Measurements from ENCODE around the gene C5.

Gene C5

DNA sequence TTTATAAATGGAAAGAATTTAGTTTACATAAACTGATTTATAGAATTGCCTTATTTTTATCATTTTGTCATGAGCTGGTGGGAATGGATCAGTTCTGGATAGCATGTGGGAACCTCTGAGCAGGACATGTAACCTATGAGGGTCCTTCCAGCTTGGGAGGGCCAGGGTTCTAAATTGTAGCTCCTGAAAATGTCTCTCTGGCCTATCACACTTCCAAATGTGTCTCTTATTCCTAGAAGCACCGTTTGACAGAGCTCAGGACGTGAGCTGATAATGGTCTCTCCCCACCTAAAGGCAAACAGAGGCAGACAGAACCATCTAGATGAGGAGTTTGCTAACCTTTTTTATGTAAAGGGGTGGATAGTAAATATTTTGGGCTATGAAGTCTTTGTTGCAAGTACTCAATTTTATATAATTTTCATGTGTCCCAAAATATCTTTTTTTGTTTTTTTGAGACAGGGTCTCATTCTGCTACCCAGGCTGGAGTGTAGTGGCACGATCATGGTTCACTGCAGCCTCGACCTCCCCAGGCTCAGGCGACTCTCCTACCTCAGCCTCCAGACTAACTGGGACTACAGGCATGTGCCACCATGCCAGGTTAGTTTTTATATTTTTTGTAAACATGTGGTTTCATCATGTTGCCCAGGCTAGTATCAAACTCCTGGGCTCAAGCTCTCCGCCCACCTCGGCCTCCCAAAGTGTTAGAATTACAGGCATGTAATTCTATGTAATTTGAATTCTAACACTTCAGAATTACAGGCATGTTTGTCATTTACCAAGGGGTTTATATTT, 127.5 kb downstream of the C5 start:
- H3K4me3 ChIP-seq (ENCODE audit: low read depth in 1 of 2, low read length in 2 of 2): no peak overlapping the region
- peaks cover 0 to 15% of the 10 kb centered on the region in 2 donors for H3K4me1 ChIP-seq (ENCODE audit: control insufficient read depth in 1 of 2, insufficient read depth in 2 of 2, low read length in 2 of 2)
- H3K27me3 ChIP-seq (ENCODE audit: low read depth, low read length): no peaks in the 10 kb centered on the region
- peak overlapping the region; percentile 18 for H3K27ac ChIP-seq (ENCODE audit: low read length)
- H3K36me3 ChIP-seq (ENCODE audit: control insufficient read depth in 1 of 2, insufficient read depth in 2 of 2, low read length in 2 of 2): no peaks in the 10 kb centered on the region
- H3K9me3 ChIP-seq (ENCODE audit: control insufficient read depth in 1 of 2, low read length in 2 of 2): no peaks in the 10 kb centered on the region

DNA sequence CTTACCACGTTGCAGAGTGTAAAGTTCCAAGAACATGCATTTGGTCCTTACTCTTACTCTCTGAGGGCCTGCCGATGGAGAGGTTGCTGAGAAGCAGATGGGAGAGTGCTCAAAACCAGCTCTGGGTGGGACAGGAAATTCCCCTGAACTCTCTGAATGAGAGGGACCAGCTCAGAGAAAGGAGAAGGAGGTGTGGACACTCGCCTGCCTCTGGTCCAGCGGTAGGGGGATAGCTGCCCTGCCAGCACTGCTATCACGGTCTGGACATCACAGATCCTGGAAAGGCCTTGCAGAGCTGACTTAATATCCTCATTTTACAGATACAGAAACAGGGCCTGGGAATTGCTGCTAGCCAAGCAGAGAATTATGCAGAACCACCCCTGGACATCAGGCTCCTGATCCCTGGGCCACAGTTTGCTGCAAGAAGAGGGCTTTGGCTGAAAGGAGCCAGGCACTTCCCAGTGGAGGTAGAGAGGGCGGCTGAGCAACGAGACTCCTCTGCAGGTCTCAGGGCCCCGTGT, 128.4 kb downstream of the C5 start:
- Histone ChIP-seq H3K36me3 (ENCODE audit: control insufficient read depth in 1 of 2, insufficient read depth in 2 of 2, low read length in 2 of 2) (no peaks in the 10 kb centered on the region), H3K9me3 (ENCODE audit: control insufficient read depth in 1 of 2, low read length in 2 of 2) (no peaks in the 10 kb centered on the region), H3K27ac (ENCODE audit: low read length) (no peak overlapping the region), H3K4me1 (ENCODE audit: control insufficient read depth in 1 of 2, insufficient read depth in 2 of 2, low read length in 2 of 2) (peaks cover 4 to 15% of the 10 kb centered on the region in 2 donors), H3K27me3 (ENCODE audit: low read depth, low read length) (no peaks in the 10 kb centered on the region), H3K4me3 (ENCODE audit: low read depth in 1 of 2, low read length in 2 of 2) (no peak overlapping the region)

- H3K9me3 ChIP-seq (ENCODE audit: control insufficient read depth in 1 of 2, low read length in 2 of 2): no peaks in the 10 kb centered on the region
- H3K4me1 ChIP-seq (ENCODE audit: control insufficient read depth in 1 of 2, insufficient read depth in 2 of 2, low read length in 2 of 2): peaks cover 6 to 15% of the 10 kb centered on the region in 2 donors
- no peak overlapping the region for H3K4me3 ChIP-seq (ENCODE audit: low read depth in 1 of 2, low read length in 2 of 2)
- no peaks in the 10 kb centered on the region for H3K27me3 ChIP-seq (ENCODE audit: low read depth, low read length)
- H3K27ac ChIP-seq (ENCODE audit: low read length): peak overlapping the region; percentile 45
- no peaks in the 10 kb centered on the region for H3K36me3 ChIP-seq (ENCODE audit: control insufficient read depth in 1 of 2, insufficient read depth in 2 of 2, low read length in 2 of 2)
Measured at GRCh38 chr9:120920806-120921178, 129.3 kb downstream of the C5 start.

DNA sequence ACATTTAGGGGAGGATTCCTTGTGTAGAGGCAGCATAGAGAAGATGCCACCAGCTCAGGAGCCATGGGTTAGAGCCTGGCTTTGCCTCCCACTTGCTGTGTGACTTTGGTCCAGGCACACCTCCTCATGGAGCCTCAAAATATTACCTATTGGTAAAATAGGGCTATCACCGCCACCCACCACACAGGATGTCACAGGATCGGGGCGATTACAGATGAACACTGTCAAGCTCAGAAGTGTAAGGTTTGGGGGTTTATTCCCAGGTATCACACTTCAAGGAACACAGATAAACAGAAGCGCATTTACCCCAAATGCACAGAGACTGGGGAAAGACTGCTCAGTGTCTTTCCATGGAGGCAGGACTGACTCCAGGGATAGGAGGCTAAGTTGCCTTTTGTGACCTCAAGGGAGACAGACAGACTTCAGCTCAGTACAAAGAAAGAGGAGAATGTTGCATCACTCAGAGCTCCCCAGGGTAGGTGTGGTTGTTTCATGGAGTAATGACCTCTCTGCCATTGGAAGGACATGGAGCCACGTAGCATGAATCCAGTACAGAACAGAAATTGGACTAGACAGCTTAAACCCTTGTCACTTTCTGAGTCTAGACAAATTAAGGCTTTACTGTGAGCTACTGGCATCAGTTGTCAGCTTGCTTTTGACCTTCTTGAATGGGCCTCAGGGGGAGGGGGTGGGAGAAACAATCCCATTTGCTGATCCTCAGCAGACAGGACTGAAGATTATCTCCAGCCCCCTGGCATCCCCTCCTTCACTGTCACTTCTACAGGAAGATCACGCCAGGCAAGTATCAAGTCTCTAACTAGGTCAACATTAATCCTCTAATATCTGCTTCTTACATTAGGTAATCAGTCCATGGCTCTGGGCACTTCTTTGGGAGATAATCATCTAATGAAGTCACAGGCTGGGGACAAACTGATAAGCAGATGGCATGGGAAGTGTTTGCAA, 130.0 kb downstream of the C5 start:
- H3K4me3 ChIP-seq (ENCODE audit: low read depth in 1 of 2, low read length in 2 of 2): no peak overlapping the region

GRCh38 chr9:120918931-120919842, 130.9 kb downstream of the C5 start:
- Histone ChIP-seq H3K9me3 (ENCODE audit: control insufficient read depth in 1 of 2, low read length in 2 of 2) (no peaks in the 10 kb centered on the region), H3K27ac (ENCODE audit: low read length) (peak overlapping the region; percentile 77), H3K36me3 (ENCODE audit: control insufficient read depth in 1 of 2, insufficient read depth in 2 of 2, low read length in 2 of 2) (no peaks in the 10 kb centered on the region), H3K4me3 (ENCODE audit: low read depth in 1 of 2, low read length in 2 of 2) (no peak overlapping the region), H3K27me3 (ENCODE audit: low read depth, low read length) (no peaks in the 10 kb centered on the region), H3K4me1 (ENCODE audit: control insufficient read depth in 1 of 2, insufficient read depth in 2 of 2, low read length in 2 of 2) (peaks cover 6 to 21% of the 10 kb centered on the region in 2 donors)

More for the DNA sequence above, 130.0 kb downstream of the C5 start:
- Histone ChIP-seq H3K9me3 (ENCODE audit: control insufficient read depth in 1 of 2, low read length in 2 of 2) (no peaks in the 10 kb centered on the region), H3K36me3 (ENCODE audit: control insufficient read depth in 1 of 2, insufficient read depth in 2 of 2, low read length in 2 of 2) (no peaks in the 10 kb centered on the region), H3K4me1 (ENCODE audit: control insufficient read depth in 1 of 2, insufficient read depth in 2 of 2, low read length in 2 of 2) (peaks cover 6 to 15% of the 10 kb centered on the region in 2 donors), H3K27me3 (ENCODE audit: low read depth, low read length) (no peaks in the 10 kb centered on the region), H3K27ac (ENCODE audit: low read length) (peak overlapping the region; percentile 77)

DNA sequence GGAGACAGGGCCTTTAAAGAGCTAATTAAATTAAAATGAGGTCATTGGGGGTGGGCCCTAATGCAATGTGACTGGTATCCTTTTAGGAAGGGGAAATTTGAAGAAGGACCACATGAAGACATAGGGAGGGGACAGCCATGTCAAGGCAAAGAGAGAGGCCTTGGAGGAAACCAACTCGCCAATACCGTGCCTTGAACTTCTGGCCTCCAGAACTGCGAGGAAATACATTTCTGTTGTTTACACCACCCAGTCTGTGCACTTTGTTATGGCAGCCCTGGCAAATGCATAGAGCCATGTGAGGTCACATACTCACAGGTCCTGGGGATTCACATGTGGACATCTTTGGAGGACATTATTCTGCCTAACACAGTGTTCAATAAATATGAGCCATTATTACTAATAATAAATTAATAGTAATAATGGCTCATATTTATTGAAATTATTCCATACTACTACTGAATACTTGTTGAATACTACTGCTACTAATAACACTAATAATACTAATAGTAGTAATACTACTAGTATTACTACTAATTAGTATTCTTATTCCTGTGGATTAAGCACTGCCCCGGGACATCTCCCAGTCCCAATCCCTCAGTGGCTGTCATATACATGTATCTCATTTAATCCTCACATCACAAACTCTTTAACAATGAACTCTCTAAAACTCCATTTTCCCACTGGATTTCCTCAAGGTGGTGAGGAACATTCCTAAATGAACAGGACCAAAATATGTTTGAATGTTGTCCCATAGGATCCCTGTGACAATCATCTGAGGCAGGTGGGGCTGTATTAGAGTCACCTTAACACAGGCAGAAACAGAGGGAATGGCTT, 131.9 kb downstream of the C5 start:
- Histone ChIP-seq H3K27ac (ENCODE audit: low read length) (peak overlapping the region; percentile 77), H3K36me3 (ENCODE audit: control insufficient read depth in 1 of 2, insufficient read depth in 2 of 2, low read length in 2 of 2) (no peaks in the 10 kb centered on the region), H3K9me3 (ENCODE audit: control insufficient read depth in 1 of 2, low read length in 2 of 2) (no peaks in the 10 kb centered on the region), H3K27me3 (ENCODE audit: low read depth, low read length) (no peaks in the 10 kb centered on the region), H3K4me1 (ENCODE audit: control insufficient read depth in 1 of 2, insufficient read depth in 2 of 2, low read length in 2 of 2) (peaks cover 6 to 23% of the 10 kb centered on the region in 2 donors), H3K4me3 (ENCODE audit: low read depth in 1 of 2, low read length in 2 of 2) (no peak overlapping the region)

DNA sequence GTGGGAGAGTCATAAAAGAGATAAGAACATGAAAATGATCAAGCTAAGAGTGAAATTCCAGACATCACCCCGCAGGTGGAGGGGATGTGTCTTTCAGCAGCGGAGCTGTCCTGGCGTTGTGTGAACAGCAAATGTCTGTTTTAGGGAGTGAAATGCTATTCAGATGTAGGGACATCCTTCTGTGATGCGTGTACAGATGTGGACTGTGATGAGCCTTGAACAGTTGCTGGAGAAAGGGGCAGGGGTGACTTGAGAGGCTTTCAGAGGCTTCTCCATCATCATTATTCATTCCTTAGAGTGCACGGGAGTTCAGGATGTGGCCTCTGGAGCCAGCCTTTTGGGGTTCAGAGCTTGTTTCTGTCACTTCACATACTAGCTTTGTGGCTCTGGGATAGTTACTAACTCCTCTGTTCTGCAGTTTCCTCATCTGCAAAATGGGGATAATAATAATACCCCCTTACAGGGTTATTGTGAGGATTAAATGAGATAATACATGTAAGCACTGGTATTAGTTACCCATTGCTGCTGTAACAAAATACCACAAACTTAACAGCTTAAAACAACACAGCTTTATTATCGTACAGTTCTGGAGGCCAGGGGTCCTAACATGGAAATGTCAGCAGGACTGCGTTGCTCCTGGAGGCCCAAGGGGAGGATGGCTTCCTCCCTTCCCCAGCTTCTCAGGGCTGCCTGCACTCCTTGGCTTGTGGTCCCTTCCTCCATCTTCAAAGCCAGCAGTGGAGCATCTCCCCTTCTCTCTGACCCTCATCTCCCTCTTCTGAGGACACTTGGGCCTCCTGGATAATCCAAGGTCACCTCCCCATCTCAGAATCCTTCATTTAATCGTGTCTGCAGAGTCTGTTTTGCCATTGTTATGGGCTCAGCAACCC, 132.8 kb downstream of the C5 start:
- no peaks in the 10 kb centered on the region for H3K9me3 ChIP-seq (ENCODE audit: control insufficient read depth in 1 of 2, low read length in 2 of 2)
- H3K36me3 ChIP-seq (ENCODE audit: control insufficient read depth in 1 of 2, insufficient read depth in 2 of 2, low read length in 2 of 2): peaks cover 0 to 5% of the 10 kb centered on the region in 2 donors
- no peaks in the 10 kb centered on the region for H3K27me3 ChIP-seq (ENCODE audit: low read depth, low read length)
- peak overlapping the region; percentile 33 for H3K27ac ChIP-seq (ENCODE audit: low read length)
- H3K4me1 ChIP-seq (ENCODE audit: control insufficient read depth in 1 of 2, insufficient read depth in 2 of 2, low read length in 2 of 2): peaks cover 6 to 23% of the 10 kb centered on the region in 2 donors
- H3K4me3 ChIP-seq (ENCODE audit: low read depth in 1 of 2, low read length in 2 of 2): no peak overlapping the region

GRCh38 chr9:120916588-120916987, 133.5 kb downstream of the C5 start:
- Histone ChIP-seq H3K4me3 (ENCODE audit: low read depth in 1 of 2, low read length in 2 of 2) (no peak overlapping the region), H3K27me3 (ENCODE audit: low read depth, low read length) (no peaks in the 10 kb centered on the region), H3K9me3 (ENCODE audit: control insufficient read depth in 1 of 2, low read length in 2 of 2) (no peaks in the 10 kb centered on the region), H3K36me3 (ENCODE audit: control insufficient read depth in 1 of 2, insufficient read depth in 2 of 2, low read length in 2 of 2) (peaks cover 0 to 5% of the 10 kb centered on the region in 2 donors), H3K4me1 (ENCODE audit: control insufficient read depth in 1 of 2, insufficient read depth in 2 of 2, low read length in 2 of 2) (peaks cover 6 to 18% of the 10 kb centered on the region in 2 donors), H3K27ac (ENCODE audit: low read length) (peak overlapping the region; percentile 33)

DNA sequence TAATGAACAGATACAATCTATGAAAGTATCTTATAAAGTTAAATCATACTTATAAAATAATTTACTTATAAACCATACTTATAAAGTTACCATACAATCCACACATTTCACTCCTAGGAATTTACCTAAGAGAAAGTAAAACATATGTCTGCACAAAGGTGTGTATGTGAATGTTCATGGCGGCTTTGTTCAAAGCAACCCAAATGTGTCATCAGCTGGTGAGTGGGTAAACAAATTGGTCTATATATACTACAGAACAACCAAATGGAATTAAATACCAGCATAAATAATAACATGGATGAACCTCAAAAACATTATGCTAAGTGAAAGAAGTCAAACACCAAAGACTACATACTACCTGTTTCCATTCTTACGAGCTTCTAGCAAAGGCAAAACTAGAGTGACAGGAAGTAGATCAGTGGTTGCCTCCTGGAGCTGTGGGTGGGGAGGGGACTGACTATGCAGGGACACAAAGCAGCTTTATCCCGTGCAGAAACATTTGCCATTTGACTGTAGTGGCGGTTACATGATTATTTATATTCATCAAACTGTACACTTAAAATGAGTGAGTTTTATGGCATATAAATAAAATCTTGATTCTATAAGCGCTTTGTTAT, 134.1 kb downstream of the C5 start:
- Histone ChIP-seq H3K4me1 (ENCODE audit: control insufficient read depth in 1 of 2, insufficient read depth in 2 of 2, low read length in 2 of 2) (peaks cover 6 to 18% of the 10 kb centered on the region in 2 donors), H3K36me3 (ENCODE audit: control insufficient read depth in 1 of 2, insufficient read depth in 2 of 2, low read length in 2 of 2) (peaks cover 0 to 9% of the 10 kb centered on the region in 2 donors), H3K9me3 (ENCODE audit: control insufficient read depth in 1 of 2, low read length in 2 of 2) (no peaks in the 10 kb centered on the region)

More for the DNA sequence above, 134.1 kb downstream of the C5 start:
- peak overlapping the region; percentile 23 for H3K27ac ChIP-seq (ENCODE audit: low read length)
- no peaks in the 10 kb centered on the region for H3K27me3 ChIP-seq (ENCODE audit: low read depth, low read length)
- no peak overlapping the region for H3K4me3 ChIP-seq (ENCODE audit: low read depth in 1 of 2, low read length in 2 of 2)
